Measurements from ENCODE around the gene UST.
"Not testable (repeated sequence)": the region's sequence is repeated elsewhere in the genome, so short reads cannot be mapped to it uniquely, and the experiment has no call there.

The UST gene

DNA sequence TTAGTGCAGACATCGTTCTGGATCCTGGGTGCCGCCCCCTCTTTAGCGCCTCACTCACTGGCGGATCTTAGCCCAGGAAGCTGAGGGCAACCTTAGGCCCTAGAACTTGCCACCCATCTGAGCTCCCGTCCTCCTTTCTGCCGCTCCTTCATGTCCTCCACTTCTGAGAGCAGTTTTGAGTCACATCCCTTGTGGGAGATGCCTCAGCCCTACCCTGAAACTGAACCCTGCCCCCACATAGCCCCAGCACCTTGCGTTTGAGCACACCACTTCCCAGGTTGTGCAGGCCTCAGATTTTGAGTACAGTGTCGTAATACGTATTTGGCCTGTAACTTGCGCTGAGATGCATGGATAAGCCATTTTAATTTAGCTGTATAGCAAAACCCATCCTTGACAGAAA is 169.7 kb downstream of the UST start:
- not testable (repeated sequence) for DNase-seq

DNA sequence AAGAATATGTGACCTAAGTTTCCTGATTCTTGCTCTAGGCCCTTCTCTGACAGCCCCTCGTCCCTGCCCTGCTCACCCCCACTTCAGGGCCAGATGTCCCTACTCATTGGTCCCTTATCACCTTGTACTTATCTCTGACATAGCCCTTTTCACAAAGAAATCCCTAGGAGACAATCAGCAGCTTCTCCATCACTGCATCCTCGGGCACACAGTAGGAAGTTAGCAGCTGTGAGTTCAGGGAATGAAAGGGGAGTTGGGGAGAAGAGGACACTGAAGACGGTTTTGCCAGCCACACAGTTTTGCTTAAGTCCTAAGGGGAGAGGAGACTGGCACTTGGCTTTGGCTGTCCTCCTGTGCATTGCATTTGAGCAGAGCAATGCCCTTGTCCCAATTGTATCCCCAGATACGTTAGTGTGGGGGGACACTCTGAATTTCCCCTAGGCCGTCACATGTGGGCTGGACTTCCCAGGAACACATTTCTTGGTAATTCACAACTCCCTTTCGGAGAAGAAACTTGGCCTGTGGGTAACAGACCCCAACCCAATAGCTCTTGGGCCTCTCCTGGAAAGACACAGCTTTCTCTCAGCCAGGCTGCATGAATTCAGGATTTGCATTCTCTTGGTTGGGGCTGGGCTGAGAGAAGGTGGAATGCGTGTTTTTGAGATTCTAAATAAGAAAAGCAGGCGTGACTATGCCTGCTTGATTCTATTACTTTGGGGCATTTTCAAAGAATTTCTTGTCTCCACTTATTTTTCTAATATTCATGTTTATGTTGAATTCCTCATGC is 177.6 kb downstream of the UST start:
- DNase-seq: no peak

DNA sequence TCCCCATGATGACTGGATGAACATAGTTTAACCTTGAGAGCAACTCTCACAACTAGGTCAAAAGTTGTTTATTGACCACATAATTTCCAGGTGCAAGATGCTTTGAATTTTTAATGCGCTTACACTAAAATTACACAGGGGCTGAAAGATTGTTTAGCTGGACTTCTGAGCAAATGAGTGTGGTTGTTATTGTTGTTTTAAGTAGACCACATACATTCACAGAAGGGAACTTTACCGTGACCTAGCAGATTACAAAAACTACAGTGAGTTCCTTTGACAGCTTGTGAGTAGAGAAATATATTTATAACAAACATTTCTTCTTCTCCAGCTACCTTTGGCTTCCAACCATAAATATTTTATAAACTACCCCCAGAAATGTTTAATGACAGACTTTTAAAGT is 178.9 kb downstream of the UST start:
- DNase-seq: no peak

DNA sequence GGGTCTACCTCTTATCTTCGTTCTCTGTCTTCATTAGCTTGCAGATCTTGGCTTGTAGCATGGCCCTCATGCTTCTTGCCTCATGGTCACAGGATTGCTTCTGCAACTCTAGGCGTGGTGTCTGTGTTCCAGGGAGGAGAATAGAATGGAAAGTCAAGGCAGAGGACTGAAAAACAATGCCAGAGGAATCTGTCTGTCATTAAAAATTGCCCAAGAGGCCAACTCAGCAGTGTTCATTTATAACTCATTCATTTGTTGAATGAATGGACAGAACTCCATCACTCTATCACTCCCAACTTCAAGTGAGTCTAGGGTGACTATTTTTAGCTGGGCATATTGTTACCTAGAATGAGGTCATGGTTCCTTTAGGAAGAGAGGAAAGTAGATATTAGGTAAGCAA is 179.6 kb downstream of the UST start:
- no peak for DNase-seq

DNA sequence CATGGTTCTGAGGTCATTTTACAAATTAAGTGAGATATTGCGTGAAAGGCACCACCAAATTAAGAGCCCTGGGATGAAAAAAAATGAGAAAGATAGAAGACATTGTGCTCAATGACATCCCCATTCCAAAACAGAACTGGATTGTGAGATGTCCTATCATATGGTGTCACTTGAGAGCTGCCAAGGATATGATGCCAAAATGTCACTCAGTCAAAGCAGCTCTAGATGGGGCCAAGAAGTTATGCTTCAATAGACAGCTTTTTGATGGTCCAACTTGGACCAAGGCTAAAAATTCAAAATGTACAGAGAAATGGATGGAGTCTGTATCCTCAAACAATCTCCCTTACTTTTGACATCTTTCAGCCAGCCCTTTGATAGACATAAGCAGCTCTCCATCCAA is 180.8 kb downstream of the UST start:
- no peak for DNase-seq

DNA sequence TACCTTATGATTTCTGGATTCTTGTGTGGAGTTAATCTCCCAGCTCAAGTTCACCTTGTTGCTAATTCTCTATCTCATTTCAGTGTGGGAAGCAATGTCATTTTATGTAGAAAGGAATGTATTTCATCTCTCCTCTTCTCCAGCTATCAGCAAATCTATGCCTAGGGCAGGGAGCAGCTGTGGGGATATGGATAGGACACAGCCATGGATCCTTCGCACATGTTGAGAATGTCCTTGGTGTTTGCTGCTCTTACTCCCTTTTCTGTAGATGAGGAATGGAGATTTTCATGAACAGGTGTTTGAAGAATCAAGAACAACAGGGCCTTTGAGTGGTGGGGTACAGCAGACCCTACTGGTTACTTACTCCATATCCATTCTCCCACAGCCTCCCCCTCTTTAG is 182.0 kb downstream of the UST start:
- no peak for DNase-seq

DNA sequence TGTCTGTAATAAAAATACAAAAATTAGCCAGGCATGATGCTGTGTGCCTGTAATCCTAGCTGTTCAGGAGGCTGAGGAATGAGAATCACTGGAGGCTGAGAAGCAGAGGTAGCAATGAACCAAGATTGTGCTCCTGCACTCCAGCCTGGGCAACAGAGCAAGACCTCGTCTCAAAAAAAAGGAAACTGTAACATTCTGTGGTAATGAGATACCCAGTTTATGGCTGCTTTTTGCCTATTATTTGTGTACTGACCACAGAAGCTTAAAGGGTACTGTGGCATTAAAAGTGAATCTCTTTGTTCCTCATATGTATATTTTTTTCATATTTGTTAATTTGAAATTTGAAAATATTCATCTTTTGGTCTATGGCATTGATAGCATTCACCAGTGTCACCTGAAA is 185.4 kb downstream of the UST start:
- no peak for DNase-seq

DNA sequence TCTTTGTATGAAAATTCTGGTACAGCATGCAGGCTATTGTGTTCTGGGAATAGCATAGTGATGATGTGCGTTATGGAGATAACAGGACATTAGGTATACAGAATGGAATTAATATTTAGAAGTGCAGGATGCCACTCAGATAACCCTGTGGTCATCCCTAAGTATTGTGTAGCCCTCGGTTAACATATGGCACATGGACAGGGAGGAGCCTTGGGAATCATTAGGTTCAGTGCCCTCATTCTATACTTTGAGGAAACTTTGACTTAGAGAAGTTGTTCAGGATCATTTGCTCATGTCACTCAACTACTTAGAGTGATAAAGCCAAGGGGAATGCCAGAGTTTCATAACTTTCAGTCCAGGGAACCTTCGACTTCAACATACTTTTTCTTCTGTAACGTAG is 185.9 kb downstream of the UST start:
- no peak for DNase-seq

DNA sequence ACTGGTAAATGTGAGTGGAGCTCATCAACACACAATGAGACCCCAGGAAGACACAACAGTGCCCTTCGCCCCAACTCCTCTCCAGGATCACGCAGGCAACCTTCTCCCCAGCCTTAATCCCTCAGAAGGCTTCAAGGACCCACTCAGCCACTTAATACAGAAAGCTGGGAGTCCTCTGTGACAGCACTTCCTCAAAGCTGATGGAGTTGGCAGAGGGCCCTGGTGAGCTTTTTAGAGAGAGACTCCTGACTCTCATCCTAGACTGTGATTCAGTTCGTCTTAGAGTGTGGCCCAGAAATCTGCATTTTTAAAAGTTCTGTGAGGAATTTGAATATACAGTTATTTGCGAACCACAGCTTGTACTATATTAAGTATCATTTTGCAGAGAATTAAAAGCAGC is 187.7 kb downstream of the UST start:
- no peak for DNase-seq

DNA sequence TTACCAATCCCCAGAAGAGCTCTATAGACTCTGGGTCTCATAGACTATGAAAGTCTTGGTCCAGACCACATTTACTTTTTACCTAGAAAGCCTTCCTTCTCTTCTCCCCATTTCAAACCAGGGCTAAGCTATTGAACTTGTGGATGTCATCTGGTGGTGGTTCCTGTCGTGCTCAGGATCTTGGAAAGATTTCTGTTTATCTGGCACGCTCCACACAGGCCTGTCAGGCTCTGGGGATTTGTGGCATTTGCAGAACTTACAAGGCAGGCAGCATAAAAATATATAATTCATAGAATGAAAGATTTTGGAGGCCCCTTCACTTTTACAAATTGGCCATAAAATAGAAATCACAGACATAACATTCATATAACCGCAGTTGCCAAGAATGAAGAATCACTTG is 188.1 kb downstream of the UST start:
- DNase-seq: no peak

DNA sequence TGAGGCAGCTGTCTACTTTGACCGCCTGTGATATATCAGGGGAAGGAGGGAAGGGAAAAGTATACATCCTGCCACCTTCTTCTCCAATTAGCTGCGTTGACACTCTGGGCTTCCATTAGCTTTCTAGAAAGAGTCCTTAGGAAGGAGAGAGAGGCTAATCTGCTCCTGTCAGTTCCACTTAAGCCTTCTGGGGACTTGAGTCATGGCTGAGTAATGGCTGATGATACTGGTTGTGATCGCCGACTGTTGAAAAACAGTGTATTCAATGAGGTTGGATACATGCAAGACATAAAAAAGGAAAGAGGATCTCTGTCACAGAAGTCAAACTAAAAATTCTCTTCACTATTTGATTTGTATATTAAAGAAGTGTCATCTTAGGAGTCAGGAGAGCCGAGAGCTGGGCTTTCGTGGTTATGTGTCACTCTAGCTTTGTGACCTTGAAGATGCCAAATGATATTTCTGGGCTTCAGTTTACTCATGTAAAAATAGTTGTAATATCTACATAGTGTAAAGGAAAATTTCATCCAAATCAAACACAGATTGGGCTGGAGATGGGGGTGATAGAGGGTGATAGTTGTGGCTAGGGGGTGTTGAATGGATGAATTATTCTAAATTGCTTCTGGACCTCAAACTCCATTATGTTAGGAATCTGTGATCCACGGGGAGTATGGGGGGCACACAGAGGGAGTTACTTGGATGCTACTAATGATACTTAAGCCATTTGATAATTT is 189.0 kb downstream of the UST start:
- no peak for DNase-seq

DNA sequence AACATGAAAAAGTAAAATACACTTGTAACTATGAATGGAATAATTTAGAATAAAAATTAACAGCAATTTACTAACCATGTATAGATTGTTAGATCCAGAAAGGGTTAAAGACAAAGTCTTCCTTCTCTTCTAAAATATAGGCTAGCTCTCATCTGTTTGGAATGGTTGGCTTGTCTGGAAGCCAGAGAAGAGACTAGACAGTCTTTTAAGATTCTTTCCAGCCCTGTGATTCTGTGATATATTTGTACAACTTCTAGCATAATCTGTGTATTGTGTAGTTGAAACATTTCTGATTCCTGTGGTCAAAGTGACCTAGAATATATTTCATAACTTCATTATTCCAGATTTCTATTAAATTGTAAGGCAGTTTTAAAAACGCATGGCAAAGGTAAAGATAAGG is 196.6 kb downstream of the UST start:
- DNase-seq: no peak

DNA sequence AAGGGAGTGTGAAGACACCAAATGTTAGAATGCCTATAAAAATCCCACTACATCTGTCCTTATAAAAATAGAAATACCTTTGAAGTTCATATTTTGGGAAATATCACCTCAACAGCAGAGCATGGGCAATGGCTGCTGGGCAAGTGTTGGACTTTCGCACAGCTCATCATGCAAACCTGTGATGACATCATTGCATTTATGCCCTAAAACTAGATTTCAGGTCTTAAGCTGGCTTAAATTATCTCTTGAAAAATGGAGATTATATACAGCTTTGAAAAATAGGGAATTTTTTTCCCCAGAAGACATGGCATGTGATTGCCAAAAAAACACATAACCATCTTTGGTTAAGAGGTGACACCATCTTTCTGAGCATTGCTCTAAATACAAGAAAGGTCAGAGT is 197.8 kb downstream of the UST start:
- DNase-seq: no peak

DNA sequence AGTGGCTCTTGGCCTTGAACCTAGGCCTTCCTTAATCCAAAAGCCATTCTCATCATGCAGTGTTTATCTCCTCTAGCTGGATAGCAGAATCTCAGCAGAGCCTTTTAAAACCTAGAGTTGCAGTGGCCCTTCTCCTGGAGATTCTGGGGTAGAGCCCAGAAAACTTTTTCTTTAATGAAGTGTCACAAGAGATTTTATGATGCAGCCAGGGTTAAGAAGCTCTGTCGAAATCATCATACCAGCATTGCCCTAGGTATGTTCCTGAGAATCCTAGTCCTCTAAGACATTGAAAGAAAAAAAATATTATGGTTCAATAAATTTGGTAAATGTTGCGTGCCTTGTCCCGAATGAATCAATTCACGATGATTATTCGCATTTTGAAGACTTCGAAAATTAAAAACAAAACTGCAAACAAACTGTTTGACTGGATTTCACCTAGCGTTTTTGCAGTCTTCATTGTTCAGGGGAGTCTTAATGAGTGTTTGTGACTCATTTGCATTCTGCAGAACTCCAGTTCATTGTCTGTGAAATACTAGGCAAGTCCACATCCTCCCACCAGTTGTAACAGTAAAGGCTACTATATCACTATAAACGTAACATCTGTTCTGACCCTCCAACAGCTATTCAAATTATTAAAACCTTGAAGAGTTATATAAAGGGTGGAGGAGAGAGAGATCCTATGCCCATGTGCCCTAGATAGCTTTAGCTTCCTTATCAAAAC is 198.6 kb downstream of the UST start:
- no peak for DNase-seq

DNA sequence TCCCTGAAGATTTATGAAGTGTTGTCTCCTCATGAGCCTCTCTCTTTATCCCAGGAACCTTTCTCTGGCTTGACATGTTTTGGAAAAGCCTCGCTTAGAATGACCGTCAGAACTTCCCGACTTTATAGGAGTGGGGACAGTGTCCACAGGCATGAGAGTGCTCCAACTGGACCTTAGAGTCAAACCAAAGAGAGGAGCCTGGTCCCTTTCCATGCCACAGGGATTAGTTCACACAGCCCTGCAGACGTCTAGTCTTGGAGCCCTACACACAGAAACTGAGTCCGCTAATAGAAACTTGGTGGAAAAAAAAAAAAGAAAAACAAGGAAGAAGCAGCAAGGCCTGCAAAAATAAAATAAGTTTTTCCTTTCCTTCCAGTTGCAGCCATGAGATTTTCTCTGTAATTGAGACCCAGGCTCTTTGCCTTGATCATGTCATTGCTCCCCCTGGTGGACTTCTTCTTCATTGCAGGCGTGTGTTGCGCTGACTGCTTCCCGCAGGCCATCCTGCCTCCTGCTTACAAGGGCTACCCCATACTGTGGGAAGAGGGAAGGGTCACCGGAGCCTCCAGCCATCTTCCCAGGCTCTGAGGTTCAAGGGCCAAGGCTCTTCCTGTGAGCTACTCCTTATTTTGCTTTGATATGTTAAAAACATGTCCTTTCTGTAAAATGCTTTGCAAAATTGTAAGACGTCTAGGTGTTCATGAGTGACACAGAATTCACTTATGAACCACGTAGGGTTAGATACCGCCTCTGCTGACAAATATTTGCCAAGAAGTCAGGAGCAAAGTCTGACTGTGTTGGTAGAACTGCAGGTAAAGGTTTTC is 201.0 kb downstream of the UST start:
- DNase-seq: peak; percentile 82

DNA sequence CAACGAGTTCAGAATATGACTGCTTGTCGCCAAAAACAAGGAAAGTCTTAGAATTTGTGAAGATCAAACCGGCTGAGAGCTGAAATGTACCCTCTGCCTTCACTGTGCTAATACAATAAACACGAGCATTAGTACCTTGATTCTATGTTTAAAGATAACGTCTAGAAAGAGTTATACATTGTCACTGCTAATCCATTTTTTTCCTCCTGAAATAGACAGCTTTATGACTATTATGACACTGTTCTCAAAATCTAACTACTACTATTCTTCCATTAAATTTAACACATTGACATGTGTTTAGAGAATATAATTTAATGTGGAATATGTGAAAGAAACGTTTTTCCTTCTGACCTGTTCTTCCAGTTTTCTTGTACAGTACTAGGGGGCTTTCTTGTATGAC is 204.8 kb downstream of the UST start:
- DNase-seq: no peak

DNA sequence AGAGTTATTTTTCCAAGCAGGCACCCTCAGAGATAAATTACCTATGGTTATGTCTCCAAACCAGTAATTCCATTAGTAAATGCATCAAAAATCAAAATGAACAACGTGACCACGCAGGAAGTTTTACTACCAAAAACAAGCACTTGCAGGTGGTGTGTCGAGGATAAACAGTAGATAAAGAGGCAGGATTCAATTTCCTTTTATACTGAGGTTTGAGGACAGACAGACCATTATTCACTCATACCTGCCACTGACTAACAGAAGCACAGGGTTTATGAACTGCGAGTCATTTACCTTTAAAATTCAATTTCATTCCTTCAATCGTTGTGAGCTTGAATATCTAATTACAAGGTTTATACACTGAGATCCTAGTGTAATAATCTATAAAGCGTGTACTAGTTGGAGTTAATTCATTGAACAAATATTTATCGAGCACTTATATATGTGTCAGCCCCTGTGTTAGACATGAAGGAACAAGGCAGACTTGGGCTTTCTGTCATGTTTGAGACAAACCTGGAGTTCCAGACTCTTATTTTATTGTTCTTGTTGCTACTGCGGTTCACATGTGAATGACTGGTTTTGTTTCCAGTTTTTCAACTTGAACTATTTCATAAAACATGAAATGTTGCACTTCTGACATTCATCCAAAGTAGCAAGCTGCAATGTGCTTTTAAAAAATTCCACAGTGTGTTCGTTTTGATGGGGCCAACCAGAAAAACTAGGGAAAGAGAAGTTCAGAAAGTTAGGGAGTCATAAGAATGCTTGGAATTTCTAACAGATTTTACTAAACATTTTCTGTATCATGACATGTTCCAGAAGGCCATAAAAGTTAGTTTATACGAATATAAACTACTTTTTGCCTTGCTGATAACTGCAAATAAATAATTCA is 205.6 kb downstream of the UST start:
- DNase-seq: no peak

DNA sequence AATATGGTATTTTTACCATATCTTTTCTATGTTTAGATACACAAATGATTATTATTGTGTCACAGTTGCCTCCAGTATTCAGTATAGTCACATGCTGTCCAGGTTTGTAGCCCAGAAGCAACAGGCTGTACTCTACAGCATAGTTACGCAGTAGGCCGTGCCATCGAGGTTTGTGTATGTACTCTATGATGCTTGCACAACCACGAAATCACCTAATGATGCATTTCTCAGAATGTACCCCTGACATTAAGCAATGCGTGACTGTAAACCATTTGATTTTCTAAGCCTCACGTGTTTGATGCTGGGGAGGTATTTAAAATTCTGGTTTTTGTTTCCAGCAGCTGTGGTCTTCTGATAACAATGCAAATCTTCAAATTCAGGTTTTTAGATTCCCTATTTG is 207.6 kb downstream of the UST start:
- DNase-seq: no peak

DNA sequence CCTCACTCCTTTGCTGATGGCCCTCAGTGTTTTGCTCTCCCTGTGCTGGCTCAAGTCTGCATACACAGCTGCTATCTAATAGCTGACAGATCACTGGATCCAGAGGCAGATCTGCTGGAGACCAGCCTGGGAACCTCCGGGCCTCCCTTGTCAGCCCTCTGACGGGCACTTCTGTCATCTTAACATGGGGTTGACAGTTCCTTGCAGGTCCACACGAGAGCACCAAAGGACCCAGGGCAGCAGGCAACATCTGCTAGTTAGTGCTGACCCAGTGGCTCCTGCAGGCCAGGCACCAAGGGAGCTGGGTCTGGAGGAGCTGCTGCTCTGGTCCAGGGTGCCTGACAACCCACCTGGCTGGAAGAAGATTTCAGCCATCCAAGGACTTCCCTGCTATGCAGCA is 208.1 kb downstream of the UST start:
- DNase-seq: no peak

DNA sequence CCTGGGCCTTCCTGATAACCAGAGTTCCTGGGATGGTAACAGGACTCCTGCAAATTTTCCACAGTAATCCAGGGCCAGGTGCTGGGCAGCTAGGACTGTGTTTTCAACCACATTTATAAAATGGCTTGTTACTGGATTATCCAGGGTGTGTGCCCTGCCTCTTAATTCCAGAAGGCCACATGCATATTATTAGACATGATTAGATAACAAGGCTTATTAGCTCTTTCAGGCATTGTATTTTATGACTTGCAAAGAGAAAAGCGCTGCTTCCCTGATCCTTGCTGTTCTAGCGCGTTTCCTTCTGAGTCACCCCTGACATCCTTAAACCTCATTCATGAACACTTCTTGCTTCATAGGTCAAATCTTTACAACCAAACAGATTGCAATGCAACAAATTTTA is 208.6 kb downstream of the UST start:
- DNase-seq: no peak

DNA sequence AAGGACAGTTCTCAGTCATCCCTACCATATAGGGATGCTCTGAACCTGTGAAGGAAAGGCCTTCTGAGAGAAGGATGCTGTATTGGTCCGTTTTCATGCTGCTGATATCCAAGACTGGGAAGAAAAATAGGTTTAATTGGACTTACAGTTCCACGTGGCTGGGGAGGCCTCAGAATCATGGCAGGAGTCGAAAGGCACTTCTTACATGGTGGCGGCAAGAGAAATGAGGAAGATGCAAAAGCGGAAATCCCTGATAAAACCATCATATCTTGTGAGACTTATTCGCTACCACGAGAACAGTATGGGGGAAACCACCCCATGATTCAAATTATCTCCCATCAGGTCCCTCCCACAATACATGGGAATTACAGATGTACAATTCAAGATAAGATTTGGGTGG is 209.3 kb downstream of the UST start:
- DNase-seq: not testable (repeated sequence)

DNA sequence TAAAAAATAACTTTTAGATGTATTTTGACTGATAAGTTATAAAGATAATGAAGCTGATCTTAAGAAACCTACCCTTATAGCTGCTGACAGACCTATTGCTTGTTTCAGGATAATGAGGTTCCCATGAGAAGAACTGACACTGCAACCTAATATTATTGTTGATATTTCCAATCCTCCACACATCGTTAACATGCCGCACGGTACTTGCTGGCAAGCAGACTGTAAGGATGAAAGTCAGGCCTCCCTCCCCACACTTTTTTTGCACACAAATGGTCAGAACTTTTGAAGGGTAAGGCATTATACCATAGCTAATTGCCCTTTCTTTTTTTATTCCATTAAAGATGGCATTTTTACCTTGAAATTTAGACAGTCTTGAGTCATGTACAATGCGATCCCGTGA is 210.9 kb downstream of the UST start:
- DNase-seq: no peak
